ENCODE results near the gene SLC25A41.

GRCh38 chr19:6379744-6380143 lies 53.8 kb downstream of the SLC25A41 start:
- TF ChIP-seq MAX (IDR thresholded peaks at IDR 0.05) (no peak), NFRKB (IDR thresholded peaks at IDR 0.05) (no peak), MAFG (CRISPR knock-in tag; IDR thresholded peaks at IDR 0.05) (no peak), SUZ12 (IDR thresholded peaks at IDR 0.05; ENCODE audit: low read depth, low read length) (no peak), SIN3A (IDR thresholded peaks at IDR 0.05; ENCODE audit: borderline replicate concordance, low read depth, low read length) (no peak), ZNF142 (CRISPR knock-in tag; IDR thresholded peaks at IDR 0.05) (no peak), ETV5 (CRISPR knock-in tag; IDR thresholded peaks at IDR 0.05; ENCODE audit: borderline replicate concordance) (no peak), PATZ1 (CRISPR knock-in tag; IDR thresholded peaks at IDR 0.05) (no peak), BCL3 (CRISPR knock-in tag; IDR thresholded peaks at IDR 0.05) (no peak), CREB1 (IDR thresholded peaks at IDR 0.05) (no peak), CREB1 (CRISPR knock-in tag; IDR thresholded peaks at IDR 0.05) (no peak), ZKSCAN1 (IDR thresholded peaks at IDR 0.05; ENCODE audit: low read length) (no peak), ZBTB26 (CRISPR knock-in tag; IDR thresholded peaks at IDR 0.05; ENCODE audit: borderline replicate concordance) (no peak)

All from HepG2 (cell line).